ENCODE measurements around the gene OR13C5.

Gene OR13C5

DNA sequence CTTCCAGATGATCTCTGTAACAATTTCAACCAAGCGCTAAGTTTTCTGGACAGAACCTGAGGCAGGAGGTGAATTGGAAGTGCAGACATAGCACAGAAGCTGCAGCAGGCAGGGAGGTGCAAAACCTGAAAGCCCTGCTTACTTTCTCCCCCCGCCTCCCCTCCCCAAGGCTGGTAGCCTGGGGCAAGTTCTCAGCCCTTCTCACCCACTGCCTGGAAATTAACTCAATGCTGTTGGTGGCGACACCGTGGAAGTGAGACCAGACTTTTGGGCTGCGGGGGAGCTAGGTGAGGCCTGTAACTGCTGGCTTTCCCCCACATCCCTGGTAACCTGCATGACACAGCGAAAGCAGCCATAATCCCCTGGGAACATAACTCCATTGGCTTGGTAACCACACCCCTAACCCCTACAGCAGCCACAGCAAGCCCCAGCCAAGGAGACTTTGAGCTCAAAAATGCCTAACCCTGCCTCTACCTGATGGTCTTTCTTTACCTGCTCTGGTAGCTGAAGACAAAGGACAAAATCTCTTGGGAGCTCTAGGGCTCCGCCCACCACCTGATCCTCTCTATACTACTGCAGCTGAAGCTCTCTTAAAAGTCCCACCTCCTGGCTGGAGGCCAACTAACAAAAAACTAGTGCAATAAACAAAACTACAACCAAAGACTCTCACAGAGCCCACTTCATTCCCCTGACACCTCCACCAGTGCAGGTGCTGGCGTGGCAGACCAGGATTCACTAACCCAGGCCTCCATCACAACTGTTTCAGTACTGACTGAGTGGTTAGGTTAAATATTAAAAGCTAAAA is 42.2 kb downstream of the OR13C5 start (continued):
- TF ChIP-seq OSR2 (tag by site-specific recombination; IDR thresholded peaks at IDR 0.05) = no peak
- TF ChIP-seq ZFHX2 (tag by site-specific recombination; conservative IDR thresholded peaks at IDR 0.05) = no peak
- no peak for TF ChIP-seq ZSCAN30 (tag by site-specific recombination; IDR thresholded peaks at IDR 0.05)
- TF ChIP-seq ZNF747 (tag by site-specific recombination; IDR thresholded peaks at IDR 0.05) = no peak
- TF ChIP-seq, protein P1, sequence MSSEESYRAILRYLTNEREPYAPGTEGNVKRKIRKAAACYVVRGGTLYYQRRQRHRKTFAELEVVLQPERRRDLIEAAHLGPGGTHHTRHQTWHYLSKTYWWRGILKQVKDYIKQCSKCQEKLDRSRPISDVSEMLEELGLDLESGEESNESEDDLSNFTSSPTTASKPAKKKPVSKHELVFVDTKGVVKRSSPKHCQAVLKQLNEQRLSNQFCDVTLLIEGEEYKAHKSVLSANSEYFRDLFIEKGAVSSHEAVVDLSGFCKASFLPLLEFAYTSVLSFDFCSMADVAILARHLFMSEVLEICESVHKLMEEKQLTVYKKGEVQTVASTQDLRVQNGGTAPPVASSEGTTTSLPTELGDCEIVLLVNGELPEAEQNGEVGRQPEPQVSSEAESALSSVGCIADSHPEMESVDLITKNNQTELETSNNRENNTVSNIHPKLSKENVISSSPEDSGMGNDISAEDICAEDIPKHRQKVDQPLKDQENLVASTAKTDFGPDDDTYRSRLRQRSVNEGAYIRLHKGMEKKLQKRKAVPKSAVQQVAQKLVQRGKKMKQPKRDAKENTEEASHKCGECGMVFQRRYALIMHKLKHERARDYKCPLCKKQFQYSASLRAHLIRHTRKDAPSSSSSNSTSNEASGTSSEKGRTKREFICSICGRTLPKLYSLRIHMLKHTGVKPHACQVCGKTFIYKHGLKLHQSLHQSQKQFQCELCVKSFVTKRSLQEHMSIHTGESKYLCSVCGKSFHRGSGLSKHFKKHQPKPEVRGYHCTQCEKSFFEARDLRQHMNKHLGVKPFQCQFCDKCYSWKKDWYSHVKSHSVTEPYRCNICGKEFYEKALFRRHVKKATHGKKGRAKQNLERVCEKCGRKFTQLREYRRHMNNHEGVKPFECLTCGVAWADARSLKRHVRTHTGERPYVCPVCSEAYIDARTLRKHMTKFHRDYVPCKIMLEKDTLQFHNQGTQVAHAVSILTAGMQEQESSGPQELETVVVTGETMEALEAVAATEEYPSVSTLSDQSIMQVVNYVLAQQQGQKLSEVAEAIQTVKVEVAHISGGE (tag by site-specific recombination; conservative IDR thresholded peaks at IDR 0.05; ENCODE audit: low read depth) = no peak
- TF ChIP-seq BCL11B (tag by site-specific recombination; IDR thresholded peaks at IDR 0.05; ENCODE audit: low read depth) = no peak
- TF ChIP-seq GLI4 (tag by site-specific recombination; IDR thresholded peaks at IDR 0.05) = no peak
- TF ChIP-seq ZNF664 (tag by site-specific recombination; IDR thresholded peaks at IDR 0.05) = no peak
- TF ChIP-seq SCRT2 (tag by site-specific recombination; IDR thresholded peaks at IDR 0.05) = no peak

DNA sequence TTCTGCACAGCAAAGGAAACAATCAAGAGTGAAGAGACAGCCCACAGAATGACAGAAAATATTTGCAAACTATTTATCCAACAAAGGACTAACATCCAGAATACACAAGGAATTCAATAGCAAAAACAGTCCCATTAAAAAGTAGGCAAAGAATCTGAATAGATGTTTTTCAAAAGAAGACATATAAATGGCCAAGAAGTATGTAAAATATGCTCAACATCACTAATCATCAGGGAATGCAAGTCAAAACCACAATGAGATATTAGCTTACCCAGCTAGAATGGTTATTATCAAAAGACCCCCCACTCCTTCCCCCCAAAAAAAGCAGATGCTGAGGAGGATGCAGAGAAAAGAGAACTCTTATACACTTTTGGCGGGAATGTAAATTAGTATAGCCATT is 43.7 kb downstream of the OR13C5 start:
- H3K4me1 ChIP-seq (ENCODE audit: control insufficient read depth, insufficient read depth, low read length) = no peaks in the 10 kb centered on the region
- ChIA-PET POLR2A (no interaction called here), CTCF (no interaction called here)
- no peaks in the 10 kb centered on the region for H3K9me3 ChIP-seq (ENCODE audit: control insufficient read depth, insufficient read depth, low read depth, low read length)
- TF ChIP-seq ZNF658 (tag by site-specific recombination; IDR thresholded peaks at IDR 0.05) (no peak), KLF1 (tag by site-specific recombination; IDR thresholded peaks at IDR 0.05) (no peak), ZNF184 (tag by site-specific recombination; IDR thresholded peaks at IDR 0.05) (no peak), ZNF626 (tag by site-specific recombination; IDR thresholded peaks at IDR 0.05) (no peak), ZNF146 (tag by site-specific recombination; IDR thresholded peaks at IDR 0.05) (no peak), ZNF776 (tag by site-specific recombination; IDR thresholded peaks at IDR 0.05; ENCODE audit: borderline replicate concordance) (no peak)
- TF ChIP-seq, protein P2, sequence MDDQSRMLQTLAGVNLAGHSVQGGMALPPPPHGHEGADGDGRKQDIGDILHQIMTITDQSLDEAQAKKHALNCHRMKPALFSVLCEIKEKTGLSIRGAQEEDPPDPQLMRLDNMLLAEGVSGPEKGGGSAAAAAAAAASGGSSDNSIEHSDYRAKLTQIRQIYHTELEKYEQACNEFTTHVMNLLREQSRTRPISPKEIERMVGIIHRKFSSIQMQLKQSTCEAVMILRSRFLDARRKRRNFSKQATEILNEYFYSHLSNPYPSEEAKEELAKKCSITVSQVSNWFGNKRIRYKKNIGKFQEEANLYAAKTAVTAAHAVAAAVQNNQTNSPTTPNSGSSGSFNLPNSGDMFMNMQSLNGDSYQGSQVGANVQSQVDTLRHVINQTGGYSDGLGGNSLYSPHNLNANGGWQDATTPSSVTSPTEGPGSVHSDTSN (CRISPR knock-in tag; IDR thresholded peaks at IDR 0.05) = no peak
- no peak overlapping the region for H3K27ac ChIP-seq (ENCODE audit: extremely low read depth, low read depth, low read length)
- no peaks in the 10 kb centered on the region for H3K36me3 ChIP-seq (ENCODE audit: control insufficient read depth in 2 of 2, insufficient read depth in 1 of 2, low read length in 2 of 2)
- H3K4me3 ChIP-seq (ENCODE audit: low read depth, low read length) = no peak overlapping the region

DNA sequence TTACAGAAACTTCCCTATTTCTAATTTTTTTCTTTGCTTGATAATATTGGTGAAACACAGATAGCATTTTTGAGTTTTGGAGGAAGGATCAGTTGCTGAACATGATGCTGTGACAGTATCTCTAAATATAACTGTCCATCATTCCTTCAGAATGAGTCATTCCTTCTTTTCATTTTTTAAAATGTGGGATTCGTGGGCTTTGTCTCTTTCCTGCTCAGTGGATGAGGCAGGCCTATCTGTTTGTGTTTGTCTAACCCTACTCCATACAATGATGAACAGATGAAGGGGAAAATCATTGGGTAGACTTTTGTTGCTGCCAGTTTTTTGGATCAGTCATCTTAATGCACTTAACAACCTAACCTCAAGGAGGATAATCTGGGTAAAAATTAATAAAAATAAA is 46.0 kb downstream of the OR13C5 start:
- no peaks in the 10 kb centered on the region for H3K36me3 ChIP-seq (ENCODE audit: control insufficient read depth in 2 of 2, insufficient read depth in 1 of 2, low read length in 2 of 2)
- no peaks in the 10 kb centered on the region for H3K9me3 ChIP-seq (ENCODE audit: control insufficient read depth, insufficient read depth, low read depth, low read length)
- ChIA-PET CTCF (no interaction called here), POLR2A (no interaction called here)
- no peak overlapping the region for H3K27ac ChIP-seq (ENCODE audit: extremely low read depth, low read depth, low read length)
- no peaks in the 10 kb centered on the region for H3K4me1 ChIP-seq (ENCODE audit: control insufficient read depth, insufficient read depth, low read length)
- H3K4me3 ChIP-seq (ENCODE audit: low read depth, low read length) = no peak overlapping the region
- no peak for TF ChIP-seq YY2 (tag by site-specific recombination; IDR thresholded peaks at IDR 0.05)
- TF ChIP-seq ZNF624 (tag by site-specific recombination; IDR thresholded peaks at IDR 0.05) = no peak
- TF ChIP-seq ZNF433 (tag by site-specific recombination; IDR thresholded peaks at IDR 0.05; ENCODE audit: low read depth) = no peak
- no peak for TF ChIP-seq ZNF530 (tag by site-specific recombination; IDR thresholded peaks at IDR 0.05; ENCODE audit: low read depth)
- TF ChIP-seq ZSCAN23 (tag by site-specific recombination; IDR thresholded peaks at IDR 0.05) = no peak
- TF ChIP-seq TRIM28 (IDR thresholded peaks at IDR 0.05; ENCODE audit: borderline replicate concordance, low read length) = no peak
- no peak for TF ChIP-seq ZNF2 (tag by site-specific recombination; IDR thresholded peaks at IDR 0.05)
- TF ChIP-seq ZBTB1 (tag by site-specific recombination; IDR thresholded peaks at IDR 0.05) = no peak
- no peak for TF ChIP-seq SP2 (tag by site-specific recombination; IDR thresholded peaks at IDR 0.05)
- TF ChIP-seq, protein P3, sequence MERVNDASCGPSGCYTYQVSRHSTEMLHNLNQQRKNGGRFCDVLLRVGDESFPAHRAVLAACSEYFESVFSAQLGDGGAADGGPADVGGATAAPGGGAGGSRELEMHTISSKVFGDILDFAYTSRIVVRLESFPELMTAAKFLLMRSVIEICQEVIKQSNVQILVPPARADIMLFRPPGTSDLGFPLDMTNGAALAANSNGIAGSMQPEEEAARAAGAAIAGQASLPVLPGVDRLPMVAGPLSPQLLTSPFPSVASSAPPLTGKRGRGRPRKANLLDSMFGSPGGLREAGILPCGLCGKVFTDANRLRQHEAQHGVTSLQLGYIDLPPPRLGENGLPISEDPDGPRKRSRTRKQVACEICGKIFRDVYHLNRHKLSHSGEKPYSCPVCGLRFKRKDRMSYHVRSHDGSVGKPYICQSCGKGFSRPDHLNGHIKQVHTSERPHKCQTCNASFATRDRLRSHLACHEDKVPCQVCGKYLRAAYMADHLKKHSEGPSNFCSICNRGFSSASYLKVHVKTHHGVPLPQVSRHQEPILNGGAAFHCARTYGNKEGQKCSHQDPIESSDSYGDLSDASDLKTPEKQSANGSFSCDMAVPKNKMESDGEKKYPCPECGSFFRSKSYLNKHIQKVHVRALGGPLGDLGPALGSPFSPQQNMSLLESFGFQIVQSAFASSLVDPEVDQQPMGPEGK (tag by site-specific recombination; IDR thresholded peaks at IDR 0.05) = no peak
- TF ChIP-seq ZNF239 (tag by site-specific recombination; IDR thresholded peaks at IDR 0.05) = no peak

Measured in HEK293 (cell line).